Psoas muscle (tissue), 8 donors: ENCODE data around the gene ITGA11. TPM values are rescaled to one million over a fixed set of nuclear protein-coding genes. Genes with fewer than 3 reads are reported as not detected.

Source experiments
- ATAC-seq, 4 donors: fragments of 200-7000 bp; cut with Tn5 transposase; one replicate each; pipeline ENCODE4 v1.9.1; 2020; ENCODE audit warnings: moderate library complexity in 3 of 4, mild to moderate bottlenecking in 2 of 4
- DNase-seq, 2 donors: peaks; one replicate each; pipeline ENCODE4 v3.0.0-alpha.2; 2020
- H3K27ac ChIP-seq: fragments of 200-600 bp; one replicate; pipeline ENCODE4 v1.8.0; 2022
- H3K27me3 ChIP-seq, 3 donors: fragments of 200-600 bp in 1 of 3; one replicate each; pipeline versions ENCODE4 v1.6.1 to v1.8.0; 2013 to 2022; ENCODE audit warnings: low read length in 2 of 3, mild to moderate bottlenecking in 2 of 3, moderate library complexity in 1 of 3; ENCODE audit not compliant: insufficient read depth in 3 of 3
- H3K36me3 ChIP-seq, 2 donors: fragments of 200-600 bp in 1 of 2; one replicate each; pipeline versions ENCODE4 v1.6.1 to v1.8.0; 2013 to 2022; ENCODE audit warnings: low read depth in 1 of 2, mild to moderate bottlenecking in 1 of 2, moderate library complexity in 1 of 2; ENCODE audit not compliant: insufficient read depth in 1 of 2
- H3K4me1 ChIP-seq: fragments of 200-600 bp; one replicate; pipeline ENCODE4 v1.8.0; 2022
- H3K4me3 ChIP-seq: fragments of 200-600 bp; one replicate; pipeline ENCODE4 v1.8.0; 2022; ENCODE audit warnings: mild to moderate bottlenecking
- H3K9me3 ChIP-seq: fragments of 200-600 bp; one replicate; pipeline ENCODE4 v1.8.0; 2022
- CTCF ChIP-seq: fragments of 200-600 bp; IDR thresholded peaks from one replicate; pipeline ENCODE4 v1.8.0; 2022; ENCODE audit warnings: antibody characterized with exemption
- WGBS, 3 donors: extraction: QIAGEN DNeasy Blood & Tissue Kit; methylation state at CpG; one replicate each; pipeline versions ENCODE4 v1.1.6 to v1.1.7; 2013; 5-methylcytosine and 5-hydroxymethylcytosine counted together
- intact Hi-C, 2 donors: fragments of 100-400 bp; cut with DNase I; formaldehyde crosslinking; loops; one replicate each; pipeline versions ENCODE4 v1.11.0 to v1.14.2; 2022
- polyA plus RNA-seq, 3 donors: library from polyadenylated mRNA; stranded (reverse); fragments of 200-250 nt; gene quantifications; one replicate each; pipeline ENCODE4 v1.2.3, GENCODE V29; 2013
- total RNA-seq, 4 donors: library from RNA; stranded (reverse); fragmentation: NEBNext Ultra II Directional in 2 of 4; extraction: Animal tissue kit (Norgen Biotek cat#: 25700) in 2 of 4; gene quantifications; one replicate each; pipeline versions ENCODE4 v1.2.1 to v1.2.4, GENCODE V29; 2021 to 2023
- donor health status: healthy with polysubstance abuse.
- donor health status: DM: no; HTN: no; CAD: no; lungs with moderate emphysema.
- donor health status: Bipolar disorder and iron deficiency.
- donor health status: healthy.
- donor health status: DM: yes; HTN: yes; CAD: no.
- donor health status: DM: no; HTN: no; CAD: no.
- donor health status: DM: no; HTN: no; CAD: no.
- donor health status: DM: yes; HTN: yes; CAD: no.

ITGA11 gene
- total and polyA plus RNA-seq, 7 donors: 0.10 to 7.9 (median 0.97) TPM

- 72 to 80% (median 73%) methylated on average over 5 of the region's 5 CpGs for WGBS, 3 donors
- no peak for TF ChIP-seq CTCF
These were observed 56.8 kb downstream of the ITGA11 start for GRCh38 chr15:68375191-68375631.

GRCh38 chr15:68374168-68374745 lies 57.7 kb downstream of the ITGA11 start:
- 82 to 91% (median 90%) methylated on average over 2 of the region's 2 CpGs for WGBS, 3 donors
- no peaks in the 10 kb centered on the region for H3K36me3 ChIP-seq
- H3K4me1 ChIP-seq: peaks cover 12% of the 10 kb centered on the region
- H3K4me3 ChIP-seq: no peak overlapping the region
- no peak for TF ChIP-seq CTCF
- DNase-seq (no peak), ATAC-seq (no peak)
- no peaks in the 10 kb centered on the region for H3K27me3 ChIP-seq
- intact Hi-C loops: no loop called here
- no peaks in the 10 kb centered on the region for H3K9me3 ChIP-seq
- no peak overlapping the region for H3K27ac ChIP-seq

More at GRCh38 chr15:68375191-68375631, 56.8 kb downstream of the ITGA11 start:
- H3K27me3 ChIP-seq: no peaks in the 10 kb centered on the region
- no peak overlapping the region for H3K4me3 ChIP-seq
- ATAC-seq: no peak
- DNase-seq: no peak
- H3K4me1 ChIP-seq: peaks cover 12% of the 10 kb centered on the region
- H3K27ac ChIP-seq: no peak overlapping the region
- no peaks in the 10 kb centered on the region for H3K36me3 ChIP-seq
- no peaks in the 10 kb centered on the region for H3K9me3 ChIP-seq
- intact Hi-C loops: loop anchor here in 1 of 2 donors (5.0 kb wide), 1 partner anchor 68 kb away; no protein-coding TSS in a partner anchor

DNA sequence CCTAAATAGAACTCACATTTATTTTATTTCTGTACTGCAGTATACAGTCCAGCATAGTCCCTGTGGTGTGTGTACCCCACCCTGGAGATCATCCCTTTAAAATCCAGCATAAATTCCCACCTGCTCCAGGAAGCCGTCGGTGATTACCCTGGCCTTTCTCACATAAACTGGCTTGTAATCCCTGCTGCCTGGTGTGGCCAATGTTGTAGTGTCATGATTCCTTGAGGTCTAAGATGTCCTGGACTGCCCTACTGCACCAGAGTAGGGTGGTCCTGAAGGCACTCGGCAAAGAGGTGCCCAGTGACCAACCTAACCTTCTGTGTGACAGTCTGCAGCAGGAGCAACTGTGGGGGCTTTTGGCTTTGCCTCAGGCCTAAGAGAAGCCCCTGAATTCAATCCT lies 58.9 kb downstream of the ITGA11 start:
- DNase-seq: no peak
- Histone ChIP-seq H3K4me1 (peaks cover 17% of the 10 kb centered on the region), H3K27me3 (no peaks in the 10 kb centered on the region), H3K36me3 (no peaks in the 10 kb centered on the region), H3K27ac (no peak overlapping the region), H3K4me3 (no peak overlapping the region), H3K9me3 (no peaks in the 10 kb centered on the region)
- intact Hi-C loops: loop anchor here in 1 of 2 donors (2.0 kb wide), 1 partner anchor 66 kb away; no protein-coding TSS in a partner anchor
- WGBS, 3 donors: 59 to 80% (median 80%) methylated on average over 3 of the region's 3 CpGs
- ATAC-seq: no peak
- TF ChIP-seq CTCF: no peak

DNA sequence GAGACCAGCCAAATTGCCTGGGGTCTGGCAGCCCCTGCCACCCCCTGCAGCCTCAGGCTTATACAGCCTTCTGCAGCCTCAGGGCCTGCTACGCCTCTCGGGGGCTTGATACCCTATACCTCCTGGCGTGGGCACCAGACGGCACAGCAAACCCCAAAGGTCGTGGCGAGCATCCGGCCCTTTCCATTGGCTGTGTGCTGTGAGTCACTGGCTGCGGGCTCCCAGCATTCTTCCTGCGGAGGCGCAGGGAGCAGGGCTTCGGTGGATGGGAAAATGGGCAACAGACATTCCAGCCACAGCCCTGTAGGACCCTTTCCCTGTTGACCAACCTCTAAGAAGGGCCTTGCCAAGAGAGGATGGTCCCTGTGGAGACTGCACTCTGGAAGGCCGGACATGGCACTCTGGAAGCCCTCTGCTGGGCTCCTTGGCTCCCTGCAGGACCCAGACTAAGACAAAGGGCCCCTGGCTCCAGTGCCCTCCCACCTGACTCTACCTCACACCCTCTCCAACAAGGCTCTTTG lies 59.6 kb downstream of the ITGA11 start:
- TF ChIP-seq CTCF: peak; percentile 45
- Histone ChIP-seq H3K4me1 (peaks cover 18% of the 10 kb centered on the region), H3K27me3 (no peaks in the 10 kb centered on the region), H3K27ac (no peak overlapping the region), H3K4me3 (no peak overlapping the region), H3K36me3 (no peaks in the 10 kb centered on the region), H3K9me3 (no peaks in the 10 kb centered on the region)
- intact Hi-C loops: loop anchor here in 1 of 2 donors (2.0 kb wide), 1 partner anchor 66 kb away; no protein-coding TSS in a partner anchor
- no peak for DNase-seq
- ATAC-seq: peak; percentile 52 to 77 (median 72)
- WGBS, 3 donors: 87 to 93% (median 88%) methylated on average over 12 of the region's 12 CpGs
